HG02884 (cell line): ENCODE measurements around the gene IRAK2.
"Not testable (repeated sequence)": the region's sequence is repeated elsewhere in the genome, so short reads cannot be mapped to it uniquely, and the experiment has no call there.

Experiments used
- ATAC-seq: cut with Tn5 transposase; IDR thresholded peaks from one replicate; pipeline ENCODE4 v1.9.1; 2021; ENCODE audit warnings: mild to moderate bottlenecking, moderate library complexity; ENCODE audit not compliant: unreplicated experiment

The IRAK2 gene

GRCh38 chr3:10160346-10160745, 4.4 kb upstream of the IRAK2 start:
- ATAC-seq: no peak

- ATAC-seq: no peak
These were observed 3.8 kb upstream of the IRAK2 start for GRCh38 chr3:10160925-10161324.

GRCh38 chr3:10162185-10162584, 2.5 kb upstream of the IRAK2 start:
- ATAC-seq: no peak

GRCh38 chr3:10164201-10164545, 546 bp upstream of the IRAK2 start:
- not testable (repeated sequence) for ATAC-seq

- no peak for ATAC-seq
These were observed 1.5 kb downstream of the IRAK2 start for GRCh38 chr3:10166213-10166604.

DNA sequence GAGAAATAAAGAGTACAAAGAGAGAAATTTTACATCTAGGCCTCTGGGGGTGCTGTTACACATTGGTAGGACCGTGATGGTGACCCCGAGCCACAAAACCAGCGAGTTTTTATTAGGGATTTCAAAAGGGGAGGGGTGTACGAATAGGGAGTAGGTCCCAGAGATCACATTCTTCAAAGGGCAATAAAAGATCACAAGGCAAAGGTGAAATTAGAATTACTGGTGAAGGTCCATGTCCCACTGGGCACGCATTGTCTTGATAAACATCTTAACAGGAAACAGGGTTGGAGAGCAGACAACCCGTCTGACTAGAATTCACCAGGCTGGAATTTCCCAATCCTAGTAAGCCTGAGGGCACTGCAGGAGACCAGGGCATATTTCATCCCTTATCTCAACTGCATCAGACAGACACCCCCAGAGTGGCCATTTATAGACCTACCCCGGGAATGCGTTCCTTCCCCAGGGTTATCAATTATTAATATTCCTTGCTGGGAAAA, 4.3 kb downstream of the IRAK2 start:
- no peak for ATAC-seq

DNA sequence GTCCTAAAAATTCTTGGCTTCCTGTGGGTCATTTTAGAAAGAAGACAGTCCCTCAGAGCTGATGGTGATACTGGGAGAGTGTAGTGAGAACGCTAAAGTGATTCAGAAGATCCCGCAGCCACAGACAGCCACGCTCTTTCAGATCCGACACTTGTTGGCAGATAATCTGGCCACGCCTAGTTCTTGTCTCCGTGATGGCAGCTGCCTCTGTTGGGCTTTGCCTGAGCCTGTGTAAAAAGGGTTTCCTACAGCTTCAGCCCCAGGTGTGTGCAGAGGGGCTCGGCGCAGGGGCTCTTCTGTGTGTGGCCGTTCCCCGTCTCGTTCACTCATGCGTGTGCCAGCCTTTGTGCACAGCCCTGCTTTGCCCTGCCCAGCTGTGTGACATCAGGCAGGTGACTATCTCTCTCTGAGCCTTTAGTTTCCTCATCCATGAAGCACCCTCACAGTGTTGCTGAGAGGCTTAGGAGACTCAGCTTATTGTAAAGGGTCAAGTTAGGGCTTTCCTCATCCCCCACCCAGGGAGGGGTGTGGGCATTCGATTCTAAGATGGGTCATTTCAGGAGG, 6.3 kb downstream of the IRAK2 start:
- ATAC-seq: no peak

DNA sequence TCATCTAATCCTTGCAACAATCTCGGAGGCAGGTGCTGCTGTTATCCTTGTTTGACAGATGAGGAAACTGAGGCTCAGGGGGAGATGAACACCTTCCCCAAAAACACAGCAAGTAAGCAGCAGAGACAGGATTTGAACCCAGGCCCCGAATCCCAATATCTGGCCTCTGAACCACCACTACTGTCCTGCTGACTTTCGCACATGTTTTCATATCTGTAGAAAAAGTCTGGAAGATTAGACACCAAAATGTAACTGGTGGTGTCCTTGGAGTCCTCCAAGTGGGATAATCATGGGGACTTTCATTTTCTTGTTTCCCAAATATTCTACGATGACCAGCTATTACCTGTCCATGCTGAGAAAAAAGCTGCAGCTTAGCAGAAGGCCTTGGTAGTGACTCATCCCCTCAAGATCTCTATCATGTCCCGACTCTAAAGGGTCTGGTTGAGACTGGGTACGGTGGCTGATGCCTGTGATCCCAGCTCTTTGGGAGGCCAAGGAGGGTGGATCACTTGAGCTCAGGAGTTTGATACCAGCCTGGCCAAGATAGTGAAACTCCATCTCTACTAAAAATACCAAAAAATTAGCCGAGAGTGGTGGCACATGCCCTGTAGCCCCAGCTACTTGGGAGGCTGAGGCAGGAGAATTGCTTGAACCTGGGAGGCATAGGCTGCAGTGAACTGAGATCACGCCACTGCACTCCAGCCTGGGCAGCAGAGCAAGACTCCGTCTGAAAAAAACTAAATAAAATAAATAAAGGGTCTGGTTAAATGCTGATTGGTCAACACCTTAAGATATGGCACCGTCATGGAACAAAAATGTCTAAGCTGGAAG, 8.6 kb downstream of the IRAK2 start:
- no peak for ATAC-seq

GRCh38 chr3:10173926-10174435, 9.3 kb downstream of the IRAK2 start:
- ATAC-seq: no peak

DNA sequence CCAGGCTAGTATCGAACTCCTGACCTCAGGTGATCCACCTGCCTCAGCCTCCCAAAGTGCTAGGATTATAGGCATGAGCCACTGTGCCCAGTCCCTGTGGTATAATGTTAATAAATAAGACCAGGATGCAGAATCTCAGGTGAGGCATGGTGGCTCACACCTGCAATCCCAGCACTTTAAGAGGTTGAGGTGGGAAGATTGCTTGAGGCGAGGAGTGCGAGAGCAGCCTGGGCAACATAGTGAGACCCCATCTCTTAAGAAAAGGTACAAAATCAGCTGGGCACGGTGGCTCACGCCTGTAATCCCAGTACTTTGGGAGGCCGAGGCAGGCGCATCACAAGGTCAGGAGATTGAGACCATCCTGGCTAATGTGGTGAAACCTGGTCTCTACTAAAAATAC, 10.6 kb downstream of the IRAK2 start:
- not testable (repeated sequence) for ATAC-seq

DNA sequence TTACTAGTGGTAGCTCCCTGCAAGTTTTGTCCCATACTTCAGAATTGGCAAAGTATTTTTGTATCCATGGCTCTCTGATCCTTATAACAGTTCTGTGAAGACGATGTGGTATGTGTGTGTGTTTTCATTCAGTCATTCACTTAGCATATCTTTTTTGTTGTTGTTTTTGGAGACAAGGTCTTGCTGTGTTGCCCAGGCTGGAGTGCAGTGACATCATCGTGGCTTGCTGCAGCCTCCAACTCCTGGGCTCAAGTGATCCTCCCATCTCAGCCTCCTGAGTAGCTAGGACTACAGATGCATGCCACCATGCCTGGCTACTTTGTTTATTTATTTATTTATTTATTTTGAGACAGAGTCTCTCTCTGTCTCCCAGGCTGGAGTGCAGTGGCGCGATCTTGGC, 11.4 kb downstream of the IRAK2 start:
- not testable (repeated sequence) for ATAC-seq

- ATAC-seq: no peak
These were observed 13.0 kb downstream of the IRAK2 start for GRCh38 chr3:10177737-10178136.

- ATAC-seq: no peak
These were observed 14.2 kb downstream of the IRAK2 start for GRCh38 chr3:10178892-10179291.

- ATAC-seq: no peak
These were observed 15.6 kb downstream of the IRAK2 start for GRCh38 chr3:10180289-10180688.

- no peak for ATAC-seq
These were observed 16.1 kb downstream of the IRAK2 start for GRCh38 chr3:10180738-10181295.

DNA sequence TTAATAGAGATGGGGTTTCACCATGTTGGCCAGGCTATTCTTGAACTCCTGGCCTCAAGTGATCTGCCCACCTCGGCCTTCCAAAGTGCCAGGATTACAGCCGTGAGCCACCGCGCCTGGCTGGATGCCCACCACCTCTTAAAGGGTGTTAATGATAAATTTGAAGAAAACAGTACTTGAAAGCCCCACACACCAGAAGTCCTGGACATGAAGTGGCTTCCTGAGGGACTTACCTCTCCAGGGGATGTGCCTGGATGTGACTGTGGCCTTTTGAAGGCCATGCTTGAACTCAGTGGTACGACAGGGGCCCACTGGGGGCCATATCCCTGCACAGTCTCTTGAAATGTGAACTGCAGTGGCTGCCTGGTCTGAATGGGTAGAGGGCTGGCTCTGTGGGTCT, 18.2 kb downstream of the IRAK2 start:
- ATAC-seq: no peak

DNA sequence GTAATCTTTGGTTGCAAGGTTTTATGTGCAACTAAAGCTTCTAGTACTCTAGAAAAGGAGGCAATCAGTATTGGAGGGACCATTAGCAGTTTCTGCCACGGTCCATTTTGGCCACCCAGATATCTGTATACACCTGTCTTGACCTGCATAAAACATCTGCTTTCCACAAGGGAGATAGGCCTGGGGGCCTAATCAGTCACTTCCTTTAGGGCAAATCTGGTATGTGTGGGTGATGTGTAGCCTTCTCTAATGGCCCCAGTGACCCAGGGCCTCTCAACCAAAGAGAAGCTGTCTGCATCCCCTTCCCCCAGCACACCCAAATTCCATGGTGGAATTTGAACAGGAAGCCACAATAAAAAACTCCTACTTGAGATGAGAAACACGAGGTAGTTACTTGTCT, 19.5 kb downstream of the IRAK2 start:
- no peak for ATAC-seq

DNA sequence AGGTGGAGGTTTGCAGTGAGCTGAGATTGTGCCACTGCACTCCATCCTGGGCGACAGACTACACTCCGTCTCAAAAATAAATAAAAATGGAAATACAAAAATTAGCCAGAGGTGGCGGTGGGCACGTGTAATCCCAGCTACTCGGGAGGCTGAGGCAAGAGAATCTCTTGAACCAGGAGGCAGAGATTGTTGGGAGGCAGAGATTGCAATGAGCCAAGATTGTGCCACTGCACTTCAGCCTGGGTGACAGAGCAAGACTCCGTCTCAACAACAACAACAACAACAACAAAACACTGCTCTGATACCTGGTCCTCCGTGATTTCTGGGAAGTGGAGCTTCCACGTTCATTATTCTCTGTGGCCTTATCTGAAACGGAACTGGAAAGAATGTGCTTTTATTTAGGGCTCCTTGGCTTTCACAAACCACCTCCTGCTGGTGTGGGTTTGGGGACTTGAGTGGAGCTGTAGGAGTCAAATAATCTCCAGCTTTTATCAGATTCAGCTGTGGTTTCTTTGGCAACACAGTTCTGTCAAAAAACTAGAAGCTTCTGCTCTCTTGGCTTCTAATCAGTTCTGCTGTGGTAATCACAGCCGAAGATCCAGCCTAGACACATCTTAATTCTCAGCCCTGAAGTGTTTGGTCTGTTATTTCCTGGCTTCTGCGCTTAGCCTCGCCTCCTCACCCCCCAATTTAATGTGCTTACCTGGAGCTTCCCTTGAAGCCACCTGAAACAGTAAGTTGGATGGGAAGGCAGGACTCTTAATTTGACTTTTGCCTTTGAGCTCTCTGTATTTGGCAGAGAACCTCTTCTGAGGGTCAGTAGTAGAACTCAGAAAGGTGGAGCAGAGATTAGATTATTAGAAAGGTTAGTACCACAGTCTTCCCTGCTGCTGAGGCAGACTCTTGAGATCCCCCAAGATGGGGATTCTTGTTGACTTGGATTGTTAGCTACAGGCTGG, 21.4 kb downstream of the IRAK2 start:
- no peak for ATAC-seq

- ATAC-seq: no peak
These were observed 22.7 kb downstream of the IRAK2 start for GRCh38 chr3:10187290-10187876.

GRCh38 chr3:10187944-10188343, 23.2 kb downstream of the IRAK2 start:
- ATAC-seq: no peak
